Measurements from ENCODE around the gene GLB1L.

DNA sequence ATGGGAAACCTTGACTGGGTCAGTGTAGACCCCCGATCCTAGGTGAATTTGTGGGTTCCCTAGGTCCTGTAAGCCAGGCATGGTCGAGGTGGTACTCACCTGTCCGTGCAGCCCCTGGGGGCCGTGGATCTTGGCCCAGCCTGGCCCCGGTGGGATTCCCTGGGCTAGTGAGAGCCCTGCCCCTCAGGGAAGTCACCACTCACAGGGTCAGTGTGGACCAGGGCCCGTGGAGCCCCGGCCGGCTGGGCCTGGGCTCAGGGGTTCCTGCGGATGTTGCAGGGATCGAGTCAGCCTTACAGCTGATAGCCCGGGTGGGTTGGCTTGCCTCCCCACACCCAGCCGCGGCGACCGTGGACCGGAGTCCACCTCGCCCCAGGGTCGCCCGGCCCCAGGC, 16.3 kb downstream of the GLB1L start:
- no peak for TF ChIP-seq CTCF (IDR thresholded peaks at IDR 0.05)
- no peak for TF ChIP-seq POLR2A (IDR thresholded peaks at IDR 0.05)

Measured in lower leg skin (tissue), 3 donors.